Measurements from ENCODE around the gene FAM177A1. TPM values are rescaled to one million over a fixed set of nuclear protein-coding genes. Genes with fewer than 3 reads are reported as not detected.

Gene FAM177A1
- total and polyA plus RNA-seq, 9 of the 15 experiments (the other 6 are each of a cell fraction or from before 2014, with no cell fraction given), result 7.7 to 36.2 (median 29.9) TPM

DNA sequence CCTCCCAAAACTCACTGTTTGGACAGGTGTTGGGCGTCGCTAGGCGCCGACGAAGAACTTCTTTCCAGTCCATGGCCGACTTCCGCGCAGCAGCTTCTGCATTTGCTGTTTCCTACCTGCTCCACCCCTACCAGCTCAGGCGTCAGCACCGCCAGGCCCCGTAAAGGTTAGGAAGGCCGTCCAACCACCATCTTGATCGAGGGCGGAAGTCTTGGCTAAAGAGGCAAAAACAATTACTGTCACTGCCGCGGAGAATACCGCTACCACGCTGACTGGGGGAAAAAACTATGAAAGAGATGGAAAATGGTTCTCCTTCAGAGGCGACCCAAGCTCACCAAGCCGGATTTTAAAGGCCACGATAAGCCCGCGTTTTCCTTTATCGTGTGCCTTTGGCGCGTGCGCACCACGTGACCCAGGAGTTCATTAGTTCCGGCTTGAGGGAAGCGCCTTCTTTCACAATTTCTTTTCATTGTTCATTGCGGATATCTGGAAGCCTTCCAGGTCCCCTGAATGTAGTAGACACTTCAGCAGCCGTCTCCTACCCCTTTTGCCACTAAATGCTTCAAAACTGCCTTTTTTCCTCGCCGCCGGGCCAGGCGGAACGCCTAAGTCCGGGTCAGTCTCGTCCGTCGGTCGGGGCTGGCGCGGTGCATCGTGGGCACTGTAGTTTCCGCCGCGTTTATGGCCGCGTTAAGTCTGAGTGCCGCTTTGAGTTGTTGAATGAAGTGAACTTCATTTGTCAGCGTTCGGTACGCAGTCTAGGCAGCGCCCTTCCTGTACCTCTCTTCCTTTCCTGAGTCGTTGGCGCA is 76.0 kb downstream of the FAM177A1 start, which contains the start of the genes PPP2R3C and PRORP (continued):
- TF ChIP-seq, protein P1, sequence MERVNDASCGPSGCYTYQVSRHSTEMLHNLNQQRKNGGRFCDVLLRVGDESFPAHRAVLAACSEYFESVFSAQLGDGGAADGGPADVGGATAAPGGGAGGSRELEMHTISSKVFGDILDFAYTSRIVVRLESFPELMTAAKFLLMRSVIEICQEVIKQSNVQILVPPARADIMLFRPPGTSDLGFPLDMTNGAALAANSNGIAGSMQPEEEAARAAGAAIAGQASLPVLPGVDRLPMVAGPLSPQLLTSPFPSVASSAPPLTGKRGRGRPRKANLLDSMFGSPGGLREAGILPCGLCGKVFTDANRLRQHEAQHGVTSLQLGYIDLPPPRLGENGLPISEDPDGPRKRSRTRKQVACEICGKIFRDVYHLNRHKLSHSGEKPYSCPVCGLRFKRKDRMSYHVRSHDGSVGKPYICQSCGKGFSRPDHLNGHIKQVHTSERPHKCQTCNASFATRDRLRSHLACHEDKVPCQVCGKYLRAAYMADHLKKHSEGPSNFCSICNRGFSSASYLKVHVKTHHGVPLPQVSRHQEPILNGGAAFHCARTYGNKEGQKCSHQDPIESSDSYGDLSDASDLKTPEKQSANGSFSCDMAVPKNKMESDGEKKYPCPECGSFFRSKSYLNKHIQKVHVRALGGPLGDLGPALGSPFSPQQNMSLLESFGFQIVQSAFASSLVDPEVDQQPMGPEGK (CRISPR knock-in tag; IDR thresholded peaks at IDR 0.05; ENCODE audit: borderline replicate concordance), result no peak
- no peak for TF ChIP-seq ZNF79 (CRISPR knock-in tag; IDR thresholded peaks at IDR 0.05; ENCODE audit: low read depth)
- no peak for TF ChIP-seq KLF6 (CRISPR knock-in tag; IDR thresholded peaks at IDR 0.05; ENCODE audit: borderline replicate concordance)
- TF ChIP-seq, protein P2, sequence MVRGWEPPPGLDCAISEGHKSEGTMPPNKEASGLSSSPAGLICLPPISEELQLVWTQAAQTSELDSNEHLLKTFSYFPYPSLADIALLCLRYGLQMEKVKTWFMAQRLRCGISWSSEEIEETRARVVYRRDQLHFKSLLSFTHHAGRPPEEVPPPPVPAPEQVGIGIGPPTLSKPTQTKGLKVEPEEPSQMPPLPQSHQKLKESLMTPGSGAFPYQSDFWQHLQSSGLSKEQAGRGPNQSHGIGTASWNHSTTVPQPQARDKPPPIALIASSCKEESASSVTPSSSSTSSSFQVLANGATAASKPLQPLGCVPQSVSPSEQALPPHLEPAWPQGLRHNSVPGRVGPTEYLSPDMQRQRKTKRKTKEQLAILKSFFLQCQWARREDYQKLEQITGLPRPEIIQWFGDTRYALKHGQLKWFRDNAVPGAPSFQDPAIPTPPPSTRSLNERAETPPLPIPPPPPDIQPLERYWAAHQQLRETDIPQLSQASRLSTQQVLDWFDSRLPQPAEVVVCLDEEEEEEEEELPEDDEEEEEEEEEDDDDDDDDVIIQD (CRISPR knock-in tag; IDR thresholded peaks at IDR 0.05), result no peak
- no peak for TF ChIP-seq ZNF444 (CRISPR knock-in tag; IDR thresholded peaks at IDR 0.05)
- no peak for TF ChIP-seq CBX2 (IDR thresholded peaks at IDR 0.05; ENCODE audit: insufficient read depth, low read length, poor library complexity, severe bottlenecking)
- TF ChIP-seq, protein P3, sequence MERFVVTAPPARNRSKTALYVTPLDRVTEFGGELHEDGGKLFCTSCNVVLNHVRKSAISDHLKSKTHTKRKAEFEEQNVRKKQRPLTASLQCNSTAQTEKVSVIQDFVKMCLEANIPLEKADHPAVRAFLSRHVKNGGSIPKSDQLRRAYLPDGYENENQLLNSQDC (CRISPR knock-in tag; IDR thresholded peaks at IDR 0.05), result no peak
- TF ChIP-seq ZNF175 (CRISPR knock-in tag; IDR thresholded peaks at IDR 0.05; ENCODE audit: low read depth), result peak; percentile 49; the same call in 1 of the 2 replicates
- TF ChIP-seq PHB (CRISPR knock-in tag; IDR thresholded peaks at IDR 0.05), result no peak
- TF ChIP-seq, protein P4, sequence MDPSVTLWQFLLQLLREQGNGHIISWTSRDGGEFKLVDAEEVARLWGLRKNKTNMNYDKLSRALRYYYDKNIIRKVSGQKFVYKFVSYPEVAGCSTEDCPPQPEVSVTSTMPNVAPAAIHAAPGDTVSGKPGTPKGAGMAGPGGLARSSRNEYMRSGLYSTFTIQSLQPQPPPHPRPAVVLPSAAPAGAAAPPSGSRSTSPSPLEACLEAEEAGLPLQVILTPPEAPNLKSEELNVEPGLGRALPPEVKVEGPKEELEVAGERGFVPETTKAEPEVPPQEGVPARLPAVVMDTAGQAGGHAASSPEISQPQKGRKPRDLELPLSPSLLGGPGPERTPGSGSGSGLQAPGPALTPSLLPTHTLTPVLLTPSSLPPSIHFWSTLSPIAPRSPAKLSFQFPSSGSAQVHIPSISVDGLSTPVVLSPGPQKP (CRISPR knock-in tag; IDR thresholded peaks at IDR 0.05), result no peak
- TF ChIP-seq, protein P5, sequence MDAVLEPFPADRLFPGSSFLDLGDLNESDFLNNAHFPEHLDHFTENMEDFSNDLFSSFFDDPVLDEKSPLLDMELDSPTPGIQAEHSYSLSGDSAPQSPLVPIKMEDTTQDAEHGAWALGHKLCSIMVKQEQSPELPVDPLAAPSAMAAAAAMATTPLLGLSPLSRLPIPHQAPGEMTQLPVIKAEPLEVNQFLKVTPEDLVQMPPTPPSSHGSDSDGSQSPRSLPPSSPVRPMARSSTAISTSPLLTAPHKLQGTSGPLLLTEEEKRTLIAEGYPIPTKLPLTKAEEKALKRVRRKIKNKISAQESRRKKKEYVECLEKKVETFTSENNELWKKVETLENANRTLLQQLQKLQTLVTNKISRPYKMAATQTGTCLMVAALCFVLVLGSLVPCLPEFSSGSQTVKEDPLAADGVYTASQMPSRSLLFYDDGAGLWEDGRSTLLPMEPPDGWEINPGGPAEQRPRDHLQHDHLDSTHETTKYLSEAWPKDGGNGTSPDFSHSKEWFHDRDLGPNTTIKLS (IDR thresholded peaks at IDR 0.05; ENCODE audit: borderline replicate concordance, low read depth), result peak; percentile 69; the same call in 1 of the 2 replicates
- TF ChIP-seq, protein P6, sequence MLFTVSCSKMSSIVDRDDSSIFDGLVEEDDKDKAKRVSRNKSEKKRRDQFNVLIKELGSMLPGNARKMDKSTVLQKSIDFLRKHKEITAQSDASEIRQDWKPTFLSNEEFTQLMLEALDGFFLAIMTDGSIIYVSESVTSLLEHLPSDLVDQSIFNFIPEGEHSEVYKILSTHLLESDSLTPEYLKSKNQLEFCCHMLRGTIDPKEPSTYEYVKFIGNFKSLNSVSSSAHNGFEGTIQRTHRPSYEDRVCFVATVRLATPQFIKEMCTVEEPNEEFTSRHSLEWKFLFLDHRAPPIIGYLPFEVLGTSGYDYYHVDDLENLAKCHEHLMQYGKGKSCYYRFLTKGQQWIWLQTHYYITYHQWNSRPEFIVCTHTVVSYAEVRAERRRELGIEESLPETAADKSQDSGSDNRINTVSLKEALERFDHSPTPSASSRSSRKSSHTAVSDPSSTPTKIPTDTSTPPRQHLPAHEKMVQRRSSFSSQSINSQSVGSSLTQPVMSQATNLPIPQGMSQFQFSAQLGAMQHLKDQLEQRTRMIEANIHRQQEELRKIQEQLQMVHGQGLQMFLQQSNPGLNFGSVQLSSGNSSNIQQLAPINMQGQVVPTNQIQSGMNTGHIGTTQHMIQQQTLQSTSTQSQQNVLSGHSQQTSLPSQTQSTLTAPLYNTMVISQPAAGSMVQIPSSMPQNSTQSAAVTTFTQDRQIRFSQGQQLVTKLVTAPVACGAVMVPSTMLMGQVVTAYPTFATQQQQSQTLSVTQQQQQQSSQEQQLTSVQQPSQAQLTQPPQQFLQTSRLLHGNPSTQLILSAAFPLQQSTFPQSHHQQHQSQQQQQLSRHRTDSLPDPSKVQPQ (CRISPR knock-in tag; IDR thresholded peaks at IDR 0.05; ENCODE audit: borderline replicate concordance), result no peak
- TF ChIP-seq, protein P7, sequence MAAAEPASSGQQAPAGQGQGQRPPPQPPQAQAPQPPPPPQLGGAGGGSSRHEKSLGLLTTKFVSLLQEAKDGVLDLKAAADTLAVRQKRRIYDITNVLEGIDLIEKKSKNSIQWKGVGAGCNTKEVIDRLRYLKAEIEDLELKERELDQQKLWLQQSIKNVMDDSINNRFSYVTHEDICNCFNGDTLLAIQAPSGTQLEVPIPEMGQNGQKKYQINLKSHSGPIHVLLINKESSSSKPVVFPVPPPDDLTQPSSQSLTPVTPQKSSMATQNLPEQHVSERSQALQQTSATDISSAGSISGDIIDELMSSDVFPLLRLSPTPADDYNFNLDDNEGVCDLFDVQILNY (CRISPR knock-in tag; IDR thresholded peaks at IDR 0.05), result 0 out of 2 replicates have a peak, but pooled peaks have one; percentile 63
- no peak for TF ChIP-seq TAL1 (IDR thresholded peaks at IDR 0.05)
- peak; percentile 76 for TF ChIP-seq ASH1L (IDR thresholded peaks at IDR 0.05; ENCODE audit: borderline replicate concordance, low read depth, partially characterized antibody)

Data from K562 (cell line).